EL (cell line): Measurements from ENCODE around the gene BCAM.
"Not testable (repeated sequence)": the region's sequence is repeated elsewhere in the genome, so short reads cannot be mapped to it uniquely, and the experiment has no call there.

ENCODE experiments used
- DNase-seq: peaks from one replicate; pipeline ENCODE4 v3.0.0-alpha.2; 2016

Gene BCAM

GRCh38 chr19:44818466-44819031 lies 9.6 kb downstream of the BCAM start:
- DNase-seq = no peak

GRCh38 chr19:44819246-44819832 lies 10.4 kb downstream of the BCAM start:
- no peak for DNase-seq

GRCh38 chr19:44820648-44821609 lies 12.0 kb downstream of the BCAM start:
- DNase-seq = no peak

GRCh38 chr19:44822177-44822576 lies 13.3 kb downstream of the BCAM start:
- DNase-seq = no peak

- DNase-seq = no peak
Observed at GRCh38 chr19:44822670-44823372, 13.9 kb downstream of the BCAM start.

GRCh38 chr19:44823373-44823698 lies 14.4 kb downstream of the BCAM start:
- DNase-seq = no peak

GRCh38 chr19:44824761-44825160 lies 15.9 kb downstream of the BCAM start:
- DNase-seq = no peak

GRCh38 chr19:44832875-44833274 lies 24.0 kb downstream of the BCAM start:
- DNase-seq = not testable (repeated sequence)

GRCh38 chr19:44834399-44834798 lies 25.5 kb downstream of the BCAM start:
- DNase-seq = not testable (repeated sequence)

GRCh38 chr19:44839276-44839675 lies 30.4 kb downstream of the BCAM start:
- DNase-seq = no peak

GRCh38 chr19:44840811-44841210 lies 31.9 kb downstream of the BCAM start:
- DNase-seq = no peak

GRCh38 chr19:44841231-44841630 lies 32.3 kb downstream of the BCAM start:
- DNase-seq = no peak

- DNase-seq = no peak
Observed at GRCh38 chr19:44845286-44845611, 36.3 kb downstream of the BCAM start.

GRCh38 chr19:44845612-44846454 lies 36.9 kb downstream of the BCAM start, which contains the start of gene NECTIN2:
TSS of gene NECTIN2 (plus strand) at chr19:44846297. CDS start at chr19:44846526, 229 bp downstream.
- DNase-seq = peak; percentile 99

GRCh38 chr19:44846455-44847143 lies 37.7 kb downstream of the BCAM start:
- DNase-seq = peak; percentile 45

- DNase-seq = peak; percentile 80
Observed at GRCh38 chr19:44847144-44848035, 38.5 kb downstream of the BCAM start.

- DNase-seq = peak; percentile 62
Observed at GRCh38 chr19:44848036-44848811, 39.3 kb downstream of the BCAM start.

GRCh38 chr19:44848812-44849447 lies 40.0 kb downstream of the BCAM start:
- DNase-seq = peak; percentile 21

- no peak for DNase-seq
Observed at GRCh38 chr19:44850641-44851109, 41.8 kb downstream of the BCAM start.
